Dermis microvascular lymphatic vessel endothelial cell (primary cell): Measurements from ENCODE around the gene BRCA1. TPM values are rescaled to one million over a fixed set of nuclear protein-coding genes. Genes with fewer than 3 reads are reported as not detected.
"Not testable (repeated sequence)": the region's sequence is repeated elsewhere in the genome, so short reads cannot be mapped to it uniquely, and the experiment has no call there.

ENCODE experiments used
- DNase-seq, 2 donors: peaks; one replicate each; pipeline versions ENCODE4 v3.0.0 to v3.0.0-alpha.2; 2010; ENCODE audit warnings: low read depth in 2 of 2
- total RNA-seq: library from RNA; depleted of rRNA; stranded (reverse); fragments of >200 nt; gene quantifications from 2 replicates; pipeline ENCODE4 v1.2.1, GENCODE V29; 2014

The BRCA1 gene
- total RNA-seq, 1 donor from 2014 or later = 15.8 TPM

DNA sequence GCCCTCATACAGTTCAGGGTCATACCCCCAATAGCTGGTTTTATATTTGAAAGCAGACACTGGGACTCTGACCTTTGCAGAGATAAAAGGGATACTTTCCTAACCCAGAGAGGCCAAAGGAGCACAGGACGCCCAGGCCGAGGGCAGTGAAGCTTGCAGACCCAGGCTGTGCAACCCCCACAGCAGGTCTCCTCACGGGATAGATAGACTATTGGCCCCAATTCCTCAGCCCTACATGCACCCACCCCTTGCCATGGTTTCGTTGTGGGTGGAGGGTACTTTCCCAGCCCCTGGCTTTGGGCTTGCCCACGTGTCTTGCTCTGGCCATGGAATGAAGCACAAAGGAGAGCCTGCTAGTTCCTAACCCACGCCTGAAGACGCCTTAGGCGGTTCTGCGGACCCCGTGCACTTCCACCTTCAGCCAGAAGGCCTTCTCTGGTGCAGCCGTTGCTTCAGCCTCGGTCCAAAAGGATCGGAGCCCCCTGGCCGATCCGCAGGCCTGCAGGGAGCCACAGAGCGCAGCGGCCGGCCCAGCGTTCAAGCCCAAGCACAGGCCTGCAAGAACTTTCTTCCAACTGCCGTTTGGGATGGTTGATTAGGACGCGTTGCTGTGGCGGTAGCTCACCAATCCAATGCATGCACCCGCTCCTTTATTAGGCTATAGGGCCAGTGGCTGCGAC lies 9.8 kb upstream of the BRCA1 start:
- no peak for DNase-seq

DNA sequence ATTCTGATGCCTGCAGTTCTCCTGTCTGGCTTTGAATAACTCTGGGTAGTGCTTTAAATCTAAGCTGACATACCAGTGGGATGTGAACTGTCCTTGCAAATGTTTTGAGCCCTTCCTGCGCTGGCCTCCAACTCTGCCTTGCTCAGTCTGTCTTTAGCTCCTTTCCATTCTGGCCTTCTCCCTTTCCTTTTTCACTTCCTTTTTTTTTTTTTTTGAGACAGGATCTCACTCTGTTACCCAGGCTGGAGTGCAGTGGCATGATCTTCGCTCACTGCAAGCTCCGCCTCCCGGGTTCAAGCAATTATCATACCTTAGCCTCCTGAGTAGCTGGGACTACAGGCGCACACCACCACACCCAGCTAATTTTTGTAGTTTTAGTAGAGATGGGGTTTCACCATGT lies 8.3 kb upstream of the BRCA1 start:
- DNase-seq = not testable (repeated sequence)

DNA sequence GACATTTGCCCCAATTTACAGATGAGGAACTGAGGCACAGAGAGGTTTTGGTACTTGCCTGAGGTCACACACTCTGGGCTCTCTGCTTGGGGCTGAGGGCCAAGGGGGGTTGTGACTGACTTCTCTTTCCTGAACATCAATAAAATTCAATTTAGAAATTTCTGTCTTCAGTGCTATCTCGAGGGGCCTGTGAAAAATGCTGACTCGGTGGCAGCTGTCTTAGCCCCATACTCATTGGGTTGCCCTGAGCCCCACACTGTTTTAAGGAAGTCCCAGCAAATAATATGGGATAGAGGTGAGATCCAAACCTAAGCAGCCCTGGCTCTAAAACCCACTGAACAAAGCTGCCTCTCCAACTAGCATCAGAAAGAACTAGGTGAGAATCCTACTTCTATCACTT lies 7.0 kb upstream of the BRCA1 start:
- DNase-seq = no peak

DNA sequence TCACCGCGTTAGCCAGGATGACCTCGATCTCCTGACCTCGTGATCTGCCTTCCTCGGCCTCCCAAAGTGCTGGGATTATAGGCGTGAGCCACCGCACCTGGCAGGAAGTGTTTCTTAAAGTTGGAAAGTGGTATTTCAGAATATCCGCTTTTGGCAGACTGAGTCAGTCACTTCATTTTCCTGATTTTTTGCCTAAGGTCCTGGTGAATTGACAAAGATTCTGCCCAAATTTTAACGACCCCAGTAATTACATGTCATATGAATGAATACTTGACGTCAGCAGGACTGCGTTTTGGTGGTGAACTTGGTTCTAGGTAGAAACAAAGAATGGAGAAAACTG lies 4.5 kb upstream of the BRCA1 start:
- peak in 1 of 2 donors; percentile 45 for DNase-seq

DNA sequence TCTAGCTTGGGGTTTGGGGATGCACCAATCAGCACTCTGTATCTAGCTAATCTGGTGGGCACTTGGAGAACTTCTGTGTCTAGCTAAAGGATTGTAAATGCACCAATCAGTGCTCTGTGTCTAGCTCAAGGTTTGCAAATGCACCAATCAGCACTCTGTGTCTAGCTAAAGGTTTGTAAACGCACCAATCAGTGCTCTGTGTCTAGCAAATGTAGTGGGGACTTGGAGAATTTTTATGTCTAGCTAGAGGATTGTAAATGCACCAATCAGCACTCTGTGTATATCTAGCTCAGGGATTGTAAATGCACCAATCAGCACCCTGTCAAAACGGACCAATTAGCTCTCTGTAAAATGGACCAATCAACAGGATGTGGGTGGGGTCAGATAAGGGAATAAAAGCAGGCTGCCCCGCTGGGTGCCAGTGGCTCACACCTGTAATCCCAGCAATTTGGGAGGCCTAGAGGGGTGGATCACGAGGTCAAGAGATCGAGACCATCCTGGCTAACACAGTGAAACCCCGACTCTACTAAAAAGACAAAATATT lies 2.2 kb upstream of the BRCA1 start:
- DNase-seq = not testable (repeated sequence)

DNA sequence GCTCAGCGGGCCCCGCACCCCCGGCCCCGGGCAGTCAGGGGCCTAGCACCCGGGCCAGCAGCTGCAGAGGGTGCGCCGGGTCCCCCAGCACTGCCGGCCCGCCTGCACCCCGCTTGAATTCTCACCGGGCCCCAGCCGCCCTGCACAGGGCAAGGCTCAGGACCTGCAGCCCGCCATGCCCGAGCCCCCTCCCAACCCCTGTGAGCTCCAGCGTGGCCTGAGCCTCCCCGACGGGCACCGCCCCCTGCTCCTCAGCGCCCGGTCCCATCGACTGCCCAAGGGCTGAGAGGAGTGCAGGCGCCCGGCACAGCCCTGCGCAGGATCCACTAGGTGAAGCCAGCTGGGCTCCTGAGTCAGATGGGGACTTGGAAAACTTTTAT lies 1.7 kb upstream of the BRCA1 start:
- DNase-seq = no peak

DNA sequence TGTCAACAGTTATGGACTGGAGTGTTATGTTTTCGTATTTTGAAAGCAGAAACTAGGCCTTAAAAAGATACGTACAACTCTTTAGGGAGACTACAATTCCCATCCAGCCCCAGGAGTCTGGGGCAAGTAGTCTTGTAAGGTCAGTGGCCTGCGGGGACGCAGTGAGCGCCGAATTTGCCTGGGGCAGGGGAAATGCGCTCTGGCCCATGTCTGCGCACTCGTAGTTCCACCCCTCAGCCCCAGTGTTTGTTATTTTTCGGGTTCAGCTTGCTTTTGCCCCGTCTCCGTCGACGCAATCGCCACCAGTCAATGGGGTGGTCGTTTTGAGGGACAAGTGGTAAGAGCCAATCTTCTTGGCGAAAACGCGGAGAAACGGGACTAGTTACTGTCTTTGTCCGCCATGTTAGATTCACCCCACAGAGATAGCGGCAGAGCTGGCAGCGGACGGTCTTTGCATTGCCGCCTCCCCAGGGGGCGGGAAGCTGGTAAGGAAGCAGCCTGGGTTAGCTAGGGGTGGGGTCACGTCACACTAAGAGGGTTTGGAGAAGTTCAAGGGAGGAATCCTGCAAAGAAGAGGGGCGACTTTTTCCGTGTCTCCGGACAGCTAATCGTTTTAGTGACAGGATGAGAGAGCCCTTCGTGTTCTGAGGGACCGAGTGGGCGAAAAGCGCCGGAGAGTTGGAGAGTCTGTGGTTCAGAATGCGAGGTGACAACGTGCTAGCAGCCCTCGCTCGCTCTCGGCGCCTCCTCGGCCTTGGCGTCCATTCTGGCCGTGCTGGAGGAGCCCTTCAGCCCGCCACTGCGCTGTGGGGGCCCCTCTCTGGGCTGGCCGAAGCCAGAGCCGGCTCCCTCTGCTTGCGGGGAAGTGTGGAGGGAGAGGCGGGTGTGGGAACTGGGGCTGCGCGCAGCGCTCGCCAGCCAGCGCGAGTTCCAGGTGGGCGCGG lies 1.1 kb upstream of the BRCA1 start:
- DNase-seq = peak in 1 of 2 donors; percentile 3

DNA sequence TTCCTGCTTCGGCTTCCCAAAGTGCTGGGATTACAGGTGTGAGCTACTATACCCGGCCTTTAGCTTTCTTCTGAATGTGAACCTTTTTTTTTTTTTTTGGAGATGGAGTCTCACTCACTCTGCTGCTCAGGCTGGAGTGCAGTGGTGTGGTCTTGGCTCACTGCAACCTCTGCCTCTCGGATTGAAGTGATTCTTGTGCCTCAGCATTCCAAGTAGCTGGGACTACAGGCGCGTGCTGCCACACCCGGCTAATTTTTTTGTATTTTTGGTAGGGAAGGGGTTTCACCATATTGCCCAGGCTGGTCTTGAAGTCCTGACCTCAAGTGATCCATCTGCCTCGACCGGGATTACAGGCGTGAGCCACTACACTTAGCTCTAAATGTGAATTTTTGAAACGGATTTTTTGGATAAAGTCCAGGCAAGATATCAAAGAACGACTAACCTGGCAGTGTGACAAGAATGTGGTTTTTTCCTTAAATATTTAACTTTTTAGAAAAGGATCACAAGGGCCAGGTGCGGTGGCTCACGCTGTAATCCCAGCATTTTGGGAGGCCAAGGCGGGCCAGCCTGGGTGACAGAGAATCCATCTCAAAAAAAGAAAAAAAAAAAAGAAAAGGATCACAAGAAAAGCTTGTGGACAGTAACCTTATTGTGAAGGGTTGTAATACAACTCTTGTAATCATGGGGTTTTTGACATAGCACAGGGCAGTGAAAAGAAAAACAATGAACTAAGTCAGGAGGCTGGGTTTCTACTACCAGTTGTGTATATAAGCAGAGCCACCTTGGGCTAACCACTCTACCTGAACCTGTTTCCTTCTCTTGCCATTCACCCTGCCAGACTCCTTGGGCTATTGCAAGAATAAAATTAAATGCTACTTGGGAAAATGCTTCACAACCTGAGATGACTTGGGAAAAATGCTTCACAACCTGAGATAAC lies 6.2 kb downstream of the BRCA1 start:
- DNase-seq = no peak

DNA sequence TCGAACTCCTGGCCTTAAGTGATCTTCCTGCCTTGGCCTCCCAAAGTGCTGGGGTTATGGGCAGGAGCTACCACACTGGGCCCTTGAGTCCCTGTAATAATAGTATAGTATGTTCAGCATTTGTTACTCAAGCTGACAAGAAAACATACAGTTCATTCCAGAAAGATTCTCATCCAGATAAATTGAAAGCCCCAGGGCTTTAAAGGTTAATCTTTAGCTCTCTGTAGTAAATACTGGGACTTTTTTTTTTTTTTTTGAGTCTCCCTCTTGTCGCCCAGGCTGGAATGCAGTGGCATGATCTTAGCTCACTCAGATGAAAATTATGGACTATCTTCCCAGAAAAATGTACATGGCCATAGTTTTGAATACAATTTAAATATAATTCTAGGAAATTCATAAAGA lies 11.0 kb downstream of the BRCA1 start:
- DNase-seq = no peak

DNA sequence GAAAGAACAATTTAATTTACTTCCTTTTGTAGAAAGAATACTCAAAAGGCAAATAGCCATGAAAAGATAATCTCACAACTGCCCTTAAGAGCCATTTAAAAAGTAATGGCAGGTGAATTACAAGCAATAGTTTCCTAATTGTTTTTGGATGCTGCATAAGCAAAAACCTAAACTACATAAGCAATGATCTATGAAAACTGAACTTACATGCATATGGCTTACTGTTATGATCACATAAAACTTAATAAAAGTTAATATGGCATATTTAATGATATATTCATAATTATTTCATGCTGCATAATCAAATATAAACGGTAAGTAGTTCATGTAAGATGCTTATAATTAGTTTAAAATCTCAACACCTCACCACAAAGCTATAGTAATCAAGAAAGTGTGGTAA lies 18.6 kb downstream of the BRCA1 start:
- DNase-seq = no peak

DNA sequence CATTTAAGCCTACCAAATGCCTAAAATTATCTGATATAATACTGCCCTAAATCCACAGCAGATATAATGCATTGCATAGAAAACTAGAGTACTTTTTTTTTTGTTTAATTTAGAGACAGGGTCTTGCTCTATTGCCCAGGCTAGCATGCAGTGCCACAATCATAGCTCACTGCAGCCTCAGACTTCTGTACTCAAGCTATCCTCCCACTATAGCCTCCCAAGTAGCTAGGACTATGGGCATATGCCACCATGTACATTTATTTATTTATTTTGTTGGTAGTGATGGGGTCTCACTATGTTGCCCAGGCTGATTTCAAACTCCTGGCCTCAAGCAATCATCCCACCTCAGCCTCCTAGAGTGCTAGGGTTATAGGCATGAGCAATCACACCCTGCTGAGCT lies 20.0 kb downstream of the BRCA1 start:
- no peak for DNase-seq

DNA sequence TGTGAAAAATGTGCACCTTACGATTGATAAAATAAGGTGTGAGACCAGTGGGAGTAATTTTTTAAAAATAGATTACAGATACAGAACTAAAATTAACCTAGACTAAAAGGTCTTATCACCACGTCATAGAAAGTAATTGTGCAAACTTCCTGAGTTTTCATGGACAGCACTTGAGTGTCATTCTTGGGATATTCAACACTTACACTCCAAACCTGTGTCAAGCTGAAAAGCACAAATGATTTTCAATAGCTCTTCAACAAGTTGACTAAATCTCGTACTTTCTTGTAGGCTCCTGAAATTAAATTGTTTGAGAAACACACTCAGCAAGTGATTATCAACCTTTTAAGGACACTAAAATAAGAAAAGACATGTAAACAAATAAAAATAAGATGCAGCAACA lies 20.5 kb downstream of the BRCA1 start:
- no peak for DNase-seq

DNA sequence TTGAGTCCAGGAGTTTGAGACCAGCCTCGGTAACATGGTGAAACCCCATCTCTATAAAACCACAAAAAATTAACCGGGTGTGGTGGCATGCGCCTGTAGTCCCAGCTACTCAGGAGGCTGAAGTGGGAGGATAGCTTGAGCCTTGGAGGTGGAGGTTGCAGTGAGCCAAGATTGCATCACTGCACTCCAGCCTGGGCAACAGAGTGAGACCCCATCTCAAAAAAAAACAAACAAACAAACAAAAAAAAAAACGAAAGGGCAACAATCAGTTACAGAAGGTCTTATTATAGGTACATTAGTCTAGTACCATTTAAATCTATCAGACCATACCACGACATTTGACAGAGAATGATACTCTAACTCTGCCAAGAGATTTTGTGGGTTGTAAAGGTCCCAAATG lies 29.8 kb downstream of the BRCA1 start:
- DNase-seq = not testable (repeated sequence)

DNA sequence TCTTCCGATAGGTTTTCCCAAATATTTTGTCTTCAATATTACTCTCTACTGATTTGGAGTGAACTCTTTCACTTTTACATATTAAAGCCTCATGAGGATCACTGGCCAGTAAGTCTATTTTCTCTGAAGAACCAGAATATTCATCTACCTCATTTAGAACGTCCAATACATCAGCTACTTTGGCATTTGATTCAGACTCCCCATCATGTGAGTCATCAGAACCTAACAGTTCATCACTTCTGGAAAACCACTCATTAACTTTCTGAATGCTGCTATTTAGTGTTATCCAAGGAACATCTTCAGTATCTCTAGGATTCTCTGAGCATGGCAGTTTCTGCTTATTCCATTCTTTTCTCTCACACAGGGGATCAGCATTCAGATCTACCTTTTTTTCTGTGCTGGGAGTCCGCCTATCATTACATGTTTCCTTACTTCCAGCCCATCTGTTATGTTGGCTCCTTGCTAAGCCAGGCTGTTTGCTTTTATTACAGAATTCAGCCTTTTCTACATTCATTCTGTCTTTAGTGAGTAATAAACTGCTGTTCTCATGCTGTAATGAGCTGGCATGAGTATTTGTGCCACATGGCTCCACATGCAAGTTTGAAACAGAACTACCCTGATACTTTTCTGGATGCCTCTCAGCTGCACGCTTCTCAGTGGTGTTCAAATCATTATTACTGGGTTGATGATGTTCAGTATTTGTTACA lies 30.9 kb downstream of the BRCA1 start:
- no peak for DNase-seq

DNA sequence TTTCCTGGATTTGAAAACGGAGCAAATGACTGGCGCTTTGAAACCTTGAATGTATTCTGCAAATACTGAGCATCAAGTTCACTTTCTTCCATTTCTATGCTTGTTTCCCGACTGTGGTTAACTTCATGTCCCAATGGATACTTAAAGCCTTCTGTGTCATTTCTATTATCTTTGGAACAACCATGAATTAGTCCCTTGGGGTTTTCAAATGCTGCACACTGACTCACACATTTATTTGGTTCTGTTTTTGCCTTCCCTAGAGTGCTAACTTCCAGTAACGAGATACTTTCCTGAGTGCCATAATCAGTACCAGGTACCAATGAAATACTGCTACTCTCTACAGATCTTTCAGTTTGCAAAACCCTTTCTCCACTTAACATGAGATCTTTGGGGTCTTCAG lies 32.3 kb downstream of the BRCA1 start:
- no peak for DNase-seq

DNA sequence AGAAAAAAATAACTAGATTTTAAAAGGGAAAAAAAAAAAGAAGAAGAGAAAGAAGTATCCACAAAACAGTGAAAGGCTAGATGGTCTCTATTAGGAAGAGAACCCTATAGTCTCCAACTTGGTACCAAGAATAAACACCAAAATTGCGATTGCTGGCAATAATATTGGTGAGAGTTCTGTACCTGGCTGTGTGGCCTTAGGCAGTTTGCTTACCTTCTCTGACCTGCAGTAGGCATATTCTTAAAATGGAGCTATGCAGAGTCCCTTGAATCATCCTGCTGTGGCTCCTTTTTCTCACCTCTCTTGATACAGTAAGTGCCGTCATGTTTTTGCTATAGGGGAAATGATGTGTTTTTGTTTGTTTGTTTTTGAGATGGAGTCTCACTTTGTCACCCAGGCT lies 35.1 kb downstream of the BRCA1 start:
- DNase-seq = no peak

DNA sequence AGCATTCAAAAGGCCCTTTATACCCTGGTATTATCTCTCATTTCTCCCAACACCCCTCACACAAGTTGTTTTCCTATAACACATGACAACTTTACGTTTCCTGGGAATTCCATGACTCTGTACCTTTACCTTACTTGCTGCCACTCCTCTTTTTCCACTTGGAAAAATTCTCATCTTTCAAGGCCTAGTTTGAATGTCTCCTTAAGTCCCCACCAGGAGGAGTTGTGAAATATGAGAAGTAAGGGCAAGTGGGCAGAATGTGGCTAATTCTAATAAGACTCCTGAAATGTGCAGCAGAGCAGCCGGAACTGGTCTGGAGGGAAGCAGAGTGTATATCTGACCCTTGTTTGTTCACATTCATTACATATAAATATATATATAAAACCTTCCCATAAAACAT lies 39.7 kb downstream of the BRCA1 start:
- DNase-seq = peak in 1 of 2 donors; percentile 20

DNA sequence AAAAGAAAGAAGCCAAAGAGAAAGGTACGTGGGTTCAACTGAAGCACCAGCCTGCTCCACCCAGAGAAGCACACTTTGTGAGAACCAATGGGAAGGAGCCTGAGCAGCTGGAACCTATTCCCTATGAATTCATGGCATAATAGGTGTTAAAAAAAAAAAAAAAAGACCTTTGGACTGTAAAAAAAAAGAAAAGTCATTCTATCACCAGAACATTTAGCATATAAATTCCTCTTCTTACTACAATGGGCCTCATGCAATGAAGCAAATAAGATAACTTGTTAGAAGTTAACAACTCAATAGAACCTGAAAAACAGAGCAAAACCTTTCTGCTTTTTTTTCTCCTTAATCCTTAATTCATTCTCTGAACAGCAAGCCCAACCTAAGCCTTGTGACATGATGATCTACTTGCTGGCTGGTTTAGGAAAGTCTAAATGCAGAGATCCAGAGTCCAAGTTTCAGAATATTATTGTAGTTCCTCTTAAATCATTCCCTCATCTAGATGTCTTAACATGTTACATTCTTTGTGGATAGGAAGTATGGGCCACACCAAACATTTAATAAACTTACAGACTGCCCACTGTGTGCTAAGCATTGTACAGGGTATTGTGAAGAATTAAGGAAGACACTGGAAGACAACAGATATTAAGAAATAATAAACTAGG lies 45.4 kb downstream of the BRCA1 start:
- no peak for DNase-seq

DNA sequence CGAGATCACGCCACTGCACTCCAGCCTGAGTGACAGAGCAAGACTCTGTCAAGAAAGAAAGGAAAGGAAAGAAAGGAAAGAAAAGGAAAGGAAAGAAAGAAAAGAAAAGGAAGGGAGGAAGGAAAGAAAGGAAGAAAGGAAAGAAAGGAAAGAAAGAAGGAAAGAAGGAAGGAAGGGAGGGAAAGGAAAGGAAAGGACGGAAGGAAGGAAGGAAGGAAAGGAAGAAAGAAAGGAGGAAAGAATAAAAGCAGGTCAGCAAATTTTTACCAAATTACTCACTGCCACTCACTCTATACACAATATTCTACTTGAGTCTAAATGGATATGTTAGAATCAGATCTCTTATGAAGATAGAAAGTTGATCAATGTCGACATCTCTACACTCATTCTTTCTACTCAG lies 50.3 kb downstream of the BRCA1 start:
- DNase-seq = no peak

DNA sequence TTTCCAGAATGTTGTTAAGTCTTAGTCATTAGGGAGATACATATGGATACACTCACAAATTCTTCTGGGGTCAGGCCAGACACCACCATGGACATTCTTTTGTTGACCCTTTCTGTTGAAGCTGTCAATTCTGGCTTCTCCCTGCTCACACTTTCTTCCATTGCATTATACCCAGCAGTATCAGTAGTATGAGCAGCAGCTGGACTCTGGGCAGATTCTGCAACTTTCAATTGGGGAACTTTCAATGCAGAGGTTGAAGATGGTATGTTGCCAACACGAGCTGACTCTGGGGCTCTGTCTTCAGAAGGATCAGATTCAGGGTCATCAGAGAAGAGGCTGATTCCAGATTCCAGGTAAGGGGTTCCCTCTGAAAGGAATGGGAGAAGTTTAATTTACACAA lies 54.3 kb downstream of the BRCA1 start:
- no peak for DNase-seq

DNA sequence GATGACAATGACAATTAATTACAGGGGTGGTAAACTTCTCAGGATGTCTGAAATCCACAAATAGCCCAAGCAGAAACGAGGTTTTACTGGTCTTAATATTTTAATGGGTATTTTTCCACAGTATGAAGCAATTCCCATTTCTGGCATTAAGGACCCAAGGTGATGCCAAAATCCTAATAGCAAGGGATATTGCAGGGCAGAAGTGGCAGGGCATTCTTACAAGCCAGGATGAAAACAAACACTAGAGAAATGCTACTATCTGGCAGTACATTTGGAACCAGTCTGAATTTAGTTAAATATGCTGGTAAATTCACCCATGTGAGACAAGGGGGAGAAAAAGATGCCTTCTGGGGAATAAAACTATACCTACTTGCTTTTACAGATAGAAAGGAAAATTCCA lies 54.9 kb downstream of the BRCA1 start:
- DNase-seq = no peak
